HepG2 (cell line): ENCODE data around the gene SCMH1. TPM values are rescaled to one million over a fixed set of nuclear protein-coding genes. Genes with fewer than 3 reads are reported as not detected.

Experiments
- AKAP8 ChIP-seq: sonication (generic); formaldehyde crosslinking; IDR thresholded peaks from 2 replicates; pipeline ENCODE4 v1.5.1; 2020; ENCODE audit warnings: mild to moderate bottlenecking, missing genetic modification reagents
- HNRNPL ChIP-seq: fragments of 200-400 bp; formaldehyde crosslinking; IDR thresholded peaks from 2 replicates; pipeline ENCODE4 v1.6.1; 2017; ENCODE audit warnings: mild to moderate bottlenecking, low read depth, low read length
- ISL2 ChIP-seq: sonication (generic); formaldehyde crosslinking; IDR thresholded peaks from 2 replicates; pipeline ENCODE4 v1.5.0; 2020; ENCODE audit warnings: missing genetic modification reagents
- JUN ChIP-seq: sonication (generic); formaldehyde crosslinking; IDR thresholded peaks from 2 replicates; pipeline ENCODE4 v1.4.0; 2020; ENCODE audit warnings: mild to moderate bottlenecking, missing genetic modification reagents
- TOE1 ChIP-seq: sonication (generic); formaldehyde crosslinking; IDR thresholded peaks from 2 replicates; pipeline ENCODE4 v1.4.0; 2020; ENCODE audit warnings: mild to moderate bottlenecking, missing genetic modification reagents
- ZNF225 ChIP-seq: sonication (generic); formaldehyde crosslinking; IDR thresholded peaks from 2 replicates; pipeline ENCODE4 v1.4.0; 2020; ENCODE audit warnings: mild to moderate bottlenecking, missing genetic modification reagents
- polyA plus RNA-seq, 8 experiments: library from polyadenylated mRNA; depleted of rRNA in 3 of 8; stranded (reverse) in 7 of 8; unstranded in 1 of 8; fragments of >200 nt; fragmentation: Illumina TruSeq in 4 of 8; extraction: Trizol in 4 of 8; gene quantifications; 2 replicates each; pipeline versions ENCODE4 v1.2.1 to v1.2.3, GENCODE V29; 2011 to 2016; ENCODE audit warnings: low read depth in 4 of 8, missing spikeins in 1 of 8, mixed read lengths in 1 of 8; ENCODE audit not compliant: insufficient read depth in 1 of 8
- total RNA-seq, 5 experiments: library from RNA; depleted of rRNA; stranded (reverse); fragments of >200 nt; fragmentation: Illumina TruSeq; extraction: Trizol; gene quantifications; 2 replicates each; pipeline ENCODE4 v1.2.3, GENCODE V29; 2016; ENCODE audit warnings: low read depth in 1 of 5
- TF ChIP-seq, protein P1 (sequence below): sonication (generic); formaldehyde crosslinking; conservative IDR thresholded peaks from 2 replicates; pipeline ENCODE4 v1.4.0; 2020; ENCODE audit warnings: mild to moderate bottlenecking, missing genetic modification reagents, moderate library complexity
- TF ChIP-seq, protein P2 (sequence below): IDR thresholded peaks from 2 replicates; pipeline ENCODE4 v1.6.1; 2016; ENCODE audit warnings: missing compliant biosample characterization, missing genetic modification reagents, borderline replicate concordance
- TF ChIP-seq, protein P3 (sequence below): sonication (generic); formaldehyde crosslinking; IDR thresholded peaks from 2 replicates; pipeline ENCODE4 v1.5.0; 2020; ENCODE audit warnings: missing genetic modification reagents
- TF ChIP-seq, protein P4 (sequence below): sonication (generic); formaldehyde crosslinking; IDR thresholded peaks from 2 replicates; pipeline ENCODE4 v1.4.0; 2020; ENCODE audit warnings: mild to moderate bottlenecking, missing genetic modification reagents
- TF ChIP-seq, protein P5 (sequence below): sonication (generic); formaldehyde crosslinking; IDR thresholded peaks from 2 replicates; pipeline ENCODE4 v1.8.1; 2023; ENCODE audit warnings: missing genetic modification reagents, inconsistent platforms, borderline replicate concordance
- TF ChIP-seq, protein P6 (sequence below): IDR thresholded peaks from 2 replicates; pipeline ENCODE4 v1.6.1; 2016; ENCODE audit warnings: control low read depth
- TF ChIP-seq, protein P7 (sequence below): sonication (generic); formaldehyde crosslinking; IDR thresholded peaks from 2 replicates; pipeline ENCODE4 v1.5.0; 2020; ENCODE audit warnings: missing genetic modification reagents, mild to moderate bottlenecking, borderline replicate concordance
- TF ChIP-seq, protein P8 (sequence below): sonication (generic); formaldehyde crosslinking; IDR thresholded peaks from 2 replicates; pipeline ENCODE4 v1.4.0; 2020; ENCODE audit warnings: mild to moderate bottlenecking, missing genetic modification reagents

Gene SCMH1
- total and polyA plus RNA-seq, 2 of the 13 experiments (the other 11 are each of a cell fraction or from before 2014, with no cell fraction given) = 41.8 to 52.6 TPM

DNA sequence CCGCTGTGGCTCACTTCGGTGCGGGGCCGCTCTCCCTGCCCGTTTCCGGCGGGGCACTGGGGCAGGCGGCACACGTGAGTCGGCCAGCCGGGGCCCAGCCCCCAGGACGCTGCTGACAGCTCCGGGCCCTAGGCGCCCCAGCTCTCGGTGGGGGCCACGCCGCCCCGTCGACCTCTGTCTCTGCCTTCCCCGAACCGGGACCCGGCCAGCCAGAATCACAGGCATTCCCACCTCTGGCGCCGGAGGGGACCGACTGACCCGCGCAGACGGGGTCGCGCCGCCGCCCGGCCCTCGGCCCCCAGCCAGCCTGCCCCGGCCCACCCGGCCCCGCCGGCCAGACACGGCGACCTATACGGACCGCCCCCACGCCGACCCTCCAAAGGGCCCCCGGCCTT lies 755 bp downstream of the SCMH1 start (continued):
- TF ChIP-seq, protein P1, sequence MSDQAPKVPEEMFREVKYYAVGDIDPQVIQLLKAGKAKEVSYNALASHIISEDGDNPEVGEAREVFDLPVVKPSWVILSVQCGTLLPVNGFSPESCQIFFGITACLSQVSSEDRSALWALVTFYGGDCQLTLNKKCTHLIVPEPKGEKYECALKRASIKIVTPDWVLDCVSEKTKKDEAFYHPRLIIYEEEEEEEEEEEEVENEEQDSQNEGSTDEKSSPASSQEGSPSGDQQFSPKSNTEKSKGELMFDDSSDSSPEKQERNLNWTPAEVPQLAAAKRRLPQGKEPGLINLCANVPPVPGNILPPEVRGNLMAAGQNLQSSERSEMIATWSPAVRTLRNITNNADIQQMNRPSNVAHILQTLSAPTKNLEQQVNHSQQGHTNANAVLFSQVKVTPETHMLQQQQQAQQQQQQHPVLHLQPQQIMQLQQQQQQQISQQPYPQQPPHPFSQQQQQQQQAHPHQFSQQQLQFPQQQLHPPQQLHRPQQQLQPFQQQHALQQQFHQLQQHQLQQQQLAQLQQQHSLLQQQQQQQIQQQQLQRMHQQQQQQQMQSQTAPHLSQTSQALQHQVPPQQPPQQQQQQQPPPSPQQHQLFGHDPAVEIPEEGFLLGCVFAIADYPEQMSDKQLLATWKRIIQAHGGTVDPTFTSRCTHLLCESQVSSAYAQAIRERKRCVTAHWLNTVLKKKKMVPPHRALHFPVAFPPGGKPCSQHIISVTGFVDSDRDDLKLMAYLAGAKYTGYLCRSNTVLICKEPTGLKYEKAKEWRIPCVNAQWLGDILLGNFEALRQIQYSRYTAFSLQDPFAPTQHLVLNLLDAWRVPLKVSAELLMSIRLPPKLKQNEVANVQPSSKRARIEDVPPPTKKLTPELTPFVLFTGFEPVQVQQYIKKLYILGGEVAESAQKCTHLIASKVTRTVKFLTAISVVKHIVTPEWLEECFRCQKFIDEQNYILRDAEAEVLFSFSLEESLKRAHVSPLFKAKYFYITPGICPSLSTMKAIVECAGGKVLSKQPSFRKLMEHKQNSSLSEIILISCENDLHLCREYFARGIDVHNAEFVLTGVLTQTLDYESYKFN (CRISPR knock-in tag) = no peak
- TF ChIP-seq, protein P2, sequence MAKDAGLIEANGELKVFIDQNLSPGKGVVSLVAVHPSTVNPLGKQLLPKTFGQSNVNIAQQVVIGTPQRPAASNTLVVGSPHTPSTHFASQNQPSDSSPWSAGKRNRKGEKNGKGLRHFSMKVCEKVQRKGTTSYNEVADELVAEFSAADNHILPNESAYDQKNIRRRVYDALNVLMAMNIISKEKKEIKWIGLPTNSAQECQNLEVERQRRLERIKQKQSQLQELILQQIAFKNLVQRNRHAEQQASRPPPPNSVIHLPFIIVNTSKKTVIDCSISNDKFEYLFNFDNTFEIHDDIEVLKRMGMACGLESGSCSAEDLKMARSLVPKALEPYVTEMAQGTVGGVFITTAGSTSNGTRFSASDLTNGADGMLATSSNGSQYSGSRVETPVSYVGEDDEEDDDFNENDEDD = peak; percentile 76
- TF ChIP-seq, protein P3, sequence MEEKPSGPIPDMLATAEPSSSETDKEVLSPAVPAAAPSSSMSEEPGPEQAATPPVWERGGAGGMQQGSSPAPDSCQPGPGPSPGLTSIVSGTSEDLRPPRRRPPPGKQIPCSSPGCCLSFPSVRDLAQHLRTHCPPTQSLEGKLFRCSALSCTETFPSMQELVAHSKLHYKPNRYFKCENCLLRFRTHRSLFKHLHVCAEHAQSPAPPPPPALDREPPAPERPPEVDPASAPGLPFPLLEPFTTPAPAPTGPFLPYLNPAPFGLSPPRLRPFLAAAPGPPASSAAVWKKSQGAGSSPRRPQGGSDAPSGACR (CRISPR knock-in tag) = peak; percentile 76; the same call in 1 of the 2 replicates
- TF ChIP-seq TOE1 (CRISPR knock-in tag) = no peak
- TF ChIP-seq JUN (CRISPR knock-in tag) = no peak
- TF ChIP-seq, protein P4, sequence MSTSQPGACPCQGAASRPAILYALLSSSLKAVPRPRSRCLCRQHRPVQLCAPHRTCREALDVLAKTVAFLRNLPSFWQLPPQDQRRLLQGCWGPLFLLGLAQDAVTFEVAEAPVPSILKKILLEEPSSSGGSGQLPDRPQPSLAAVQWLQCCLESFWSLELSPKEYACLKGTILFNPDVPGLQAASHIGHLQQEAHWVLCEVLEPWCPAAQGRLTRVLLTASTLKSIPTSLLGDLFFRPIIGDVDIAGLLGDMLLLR (CRISPR knock-in tag) = peak; percentile 80; the same call in 1 of the 2 replicates
- TF ChIP-seq, protein P5, sequence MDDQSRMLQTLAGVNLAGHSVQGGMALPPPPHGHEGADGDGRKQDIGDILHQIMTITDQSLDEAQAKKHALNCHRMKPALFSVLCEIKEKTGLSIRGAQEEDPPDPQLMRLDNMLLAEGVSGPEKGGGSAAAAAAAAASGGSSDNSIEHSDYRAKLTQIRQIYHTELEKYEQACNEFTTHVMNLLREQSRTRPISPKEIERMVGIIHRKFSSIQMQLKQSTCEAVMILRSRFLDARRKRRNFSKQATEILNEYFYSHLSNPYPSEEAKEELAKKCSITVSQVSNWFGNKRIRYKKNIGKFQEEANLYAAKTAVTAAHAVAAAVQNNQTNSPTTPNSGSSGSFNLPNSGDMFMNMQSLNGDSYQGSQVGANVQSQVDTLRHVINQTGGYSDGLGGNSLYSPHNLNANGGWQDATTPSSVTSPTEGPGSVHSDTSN (CRISPR knock-in tag) = 0 out of 2 replicates have a peak, but pooled peaks have one; percentile 21
- TF ChIP-seq ISL2 (CRISPR knock-in tag) = peak; percentile 61; the same call in 1 of the 2 replicates
- TF ChIP-seq, protein P6, sequence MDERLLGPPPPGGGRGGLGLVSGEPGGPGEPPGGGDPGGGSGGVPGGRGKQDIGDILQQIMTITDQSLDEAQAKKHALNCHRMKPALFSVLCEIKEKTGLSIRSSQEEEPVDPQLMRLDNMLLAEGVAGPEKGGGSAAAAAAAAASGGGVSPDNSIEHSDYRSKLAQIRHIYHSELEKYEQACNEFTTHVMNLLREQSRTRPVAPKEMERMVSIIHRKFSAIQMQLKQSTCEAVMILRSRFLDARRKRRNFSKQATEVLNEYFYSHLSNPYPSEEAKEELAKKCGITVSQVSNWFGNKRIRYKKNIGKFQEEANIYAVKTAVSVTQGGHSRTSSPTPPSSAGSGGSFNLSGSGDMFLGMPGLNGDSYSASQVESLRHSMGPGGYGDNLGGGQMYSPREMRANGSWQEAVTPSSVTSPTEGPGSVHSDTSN = no peak
- peak; percentile 82; the same call in 1 of the 2 replicates for TF ChIP-seq HNRNPL
- TF ChIP-seq, protein P7, sequence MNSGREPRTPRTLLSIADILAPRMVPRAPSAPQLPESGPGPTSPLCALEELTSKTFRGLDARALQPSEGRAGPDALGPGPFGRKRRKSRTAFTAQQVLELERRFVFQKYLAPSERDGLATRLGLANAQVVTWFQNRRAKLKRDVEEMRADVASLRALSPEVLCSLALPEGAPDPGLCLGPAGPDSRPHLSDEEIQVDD (CRISPR knock-in tag) = no peak
- TF ChIP-seq AKAP8 (CRISPR knock-in tag) = no peak
- TF ChIP-seq ZNF225 (CRISPR knock-in tag) = no peak
- TF ChIP-seq, protein P8, sequence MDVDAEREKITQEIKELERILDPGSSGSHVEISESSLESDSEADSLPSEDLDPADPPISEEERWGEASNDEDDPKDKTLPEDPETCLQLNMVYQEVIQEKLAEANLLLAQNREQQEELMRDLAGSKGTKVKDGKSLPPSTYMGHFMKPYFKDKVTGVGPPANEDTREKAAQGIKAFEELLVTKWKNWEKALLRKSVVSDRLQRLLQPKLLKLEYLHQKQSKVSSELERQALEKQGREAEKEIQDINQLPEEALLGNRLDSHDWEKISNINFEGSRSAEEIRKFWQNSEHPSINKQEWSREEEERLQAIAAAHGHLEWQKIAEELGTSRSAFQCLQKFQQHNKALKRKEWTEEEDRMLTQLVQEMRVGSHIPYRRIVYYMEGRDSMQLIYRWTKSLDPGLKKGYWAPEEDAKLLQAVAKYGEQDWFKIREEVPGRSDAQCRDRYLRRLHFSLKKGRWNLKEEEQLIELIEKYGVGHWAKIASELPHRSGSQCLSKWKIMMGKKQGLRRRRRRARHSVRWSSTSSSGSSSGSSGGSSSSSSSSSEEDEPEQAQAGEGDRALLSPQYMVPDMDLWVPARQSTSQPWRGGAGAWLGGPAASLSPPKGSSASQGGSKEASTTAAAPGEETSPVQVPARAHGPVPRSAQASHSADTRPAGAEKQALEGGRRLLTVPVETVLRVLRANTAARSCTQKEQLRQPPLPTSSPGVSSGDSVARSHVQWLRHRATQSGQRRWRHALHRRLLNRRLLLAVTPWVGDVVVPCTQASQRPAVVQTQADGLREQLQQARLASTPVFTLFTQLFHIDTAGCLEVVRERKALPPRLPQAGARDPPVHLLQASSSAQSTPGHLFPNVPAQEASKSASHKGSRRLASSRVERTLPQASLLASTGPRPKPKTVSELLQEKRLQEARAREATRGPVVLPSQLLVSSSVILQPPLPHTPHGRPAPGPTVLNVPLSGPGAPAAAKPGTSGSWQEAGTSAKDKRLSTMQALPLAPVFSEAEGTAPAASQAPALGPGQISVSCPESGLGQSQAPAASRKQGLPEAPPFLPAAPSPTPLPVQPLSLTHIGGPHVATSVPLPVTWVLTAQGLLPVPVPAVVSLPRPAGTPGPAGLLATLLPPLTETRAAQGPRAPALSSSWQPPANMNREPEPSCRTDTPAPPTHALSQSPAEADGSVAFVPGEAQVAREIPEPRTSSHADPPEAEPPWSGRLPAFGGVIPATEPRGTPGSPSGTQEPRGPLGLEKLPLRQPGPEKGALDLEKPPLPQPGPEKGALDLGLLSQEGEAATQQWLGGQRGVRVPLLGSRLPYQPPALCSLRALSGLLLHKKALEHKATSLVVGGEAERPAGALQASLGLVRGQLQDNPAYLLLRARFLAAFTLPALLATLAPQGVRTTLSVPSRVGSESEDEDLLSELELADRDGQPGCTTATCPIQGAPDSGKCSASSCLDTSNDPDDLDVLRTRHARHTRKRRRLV (CRISPR knock-in tag) = no peak
